Right ventricle myocardium inferior (tissue), 1 donor: ENCODE results near the gene ECPAS. TPM values are rescaled to one million over a fixed set of nuclear protein-coding genes. Genes with fewer than 3 reads are reported as not detected.
"Not testable (repeated sequence)": the region's sequence is repeated elsewhere in the genome, so short reads cannot be mapped to it uniquely, and the experiment has no call there.

ENCODE experiments used
- ATAC-seq: fragments of 200-7000 bp; cut with Tn5 transposase; one replicate; pipeline ENCODE4 v1.9.1; 2020; ENCODE audit warnings: mild to moderate bottlenecking, moderate library complexity
- DNase-seq: peaks from one replicate; pipeline ENCODE4 v3.0.0; 2021; ENCODE audit errors: missing footprints
- intact Hi-C: fragments of 100-400 bp; cut with DNase I; formaldehyde crosslinking; loops from one replicate; pipeline ENCODE4 v1.11.0; 2022
- long read RNA-seq: library from polyadenylated mRNA; unstranded; transcript quantifications from one replicate; pipeline ENCODE4 v2.0.0, GENCODE V29; 2021
- total RNA-seq: library from RNA; stranded (reverse); fragmentation: NEBNext Ultra II Directional; extraction: Animal tissue kit (Norgen Biotek cat#: 25700); gene quantifications from one replicate; pipeline ENCODE4 v1.2.1, GENCODE V29; 2021
- donor health status: DM: no; HTN: yes; CAD: no; lungs with severe emphysema.

The ECPAS gene
- 108 TPM for total RNA-seq
- long read RNA-seq, full-length matches to known transcripts = 5 of 33 reads
- long read RNA-seq, partial matches to known transcripts = 10 of 33 reads
- long read RNA-seq, other reads (novel, unspliced or antisense) = 18 of 33 reads

GRCh38 chr9:111483858-111484571 lies at the start of gene ECPAS:
Gene ECPAS, minus strand, starts transcription at chr9:111484383. Its CDS starts 11,465 bp downstream, at chr9:111472918.
- intact Hi-C loops = no loop called here
- ATAC-seq = peak; percentile 79
- DNase-seq = peak; percentile 88

- no peak for DNase-seq
- ATAC-seq = no peak
- intact Hi-C loops = no loop called here
These were observed 49.1 kb upstream of the ECPAS start for GRCh38 chr9:111533099-111533790.

GRCh38 chr9:111531716-111532115 lies 47.5 kb upstream of the ECPAS start:
- ATAC-seq (no peak), DNase-seq (no peak)
- intact Hi-C loops = no loop called here

GRCh38 chr9:111529787-111530186 lies 45.6 kb upstream of the ECPAS start:
- intact Hi-C loops = no loop called here
- DNase-seq (no peak), ATAC-seq (no peak)

GRCh38 chr9:111527347-111527746 lies 43.2 kb upstream of the ECPAS start:
- ATAC-seq (no peak), DNase-seq (no peak)
- intact Hi-C loops = no loop called here

GRCh38 chr9:111525056-111525977 lies 41.1 kb upstream of the ECPAS start, which contains the start of gene ZNF483:
Gene ZNF483, plus strand, starts transcription at chr9:111525179. Its CDS starts 2,217 bp downstream, at chr9:111527396.
- intact Hi-C loops = loop anchor here (2.0 kb wide), 1 partner anchor 39 kb away; no protein-coding TSS in a partner anchor
- DNase-seq = peak; percentile 84
- peak; percentile 91 for ATAC-seq

- DNase-seq (no peak), ATAC-seq (no peak)
- intact Hi-C loops = loop anchor here (2.0 kb wide), 1 partner anchor 38 kb away; no protein-coding TSS in a partner anchor
These were observed 40.5 kb upstream of the ECPAS start for GRCh38 chr9:111524731-111525055.

- ATAC-seq = no peak
- intact Hi-C loops = no loop called here
- no peak for DNase-seq
These were observed 31.9 kb upstream of the ECPAS start for GRCh38 chr9:111516061-111516465.

GRCh38 chr9:111514967-111515366 lies 30.8 kb upstream of the ECPAS start:
- ATAC-seq = no peak
- intact Hi-C loops = no loop called here
- no peak for DNase-seq

GRCh38 chr9:111511581-111511980 lies 27.4 kb upstream of the ECPAS start:
- ATAC-seq, intact Hi-C loops, DNase-seq: not testable (repeated sequence)

- intact Hi-C loops = no loop called here
- DNase-seq (no peak), ATAC-seq (peak; percentile 74)
These were observed 18.3 kb upstream of the ECPAS start for GRCh38 chr9:111502506-111502905.

- DNase-seq (no peak), ATAC-seq (no peak)
- intact Hi-C loops = no loop called here
These were observed 17.5 kb upstream of the ECPAS start for GRCh38 chr9:111501648-111502047.

- intact Hi-C loops = no loop called here
- ATAC-seq (no peak), DNase-seq (no peak)
These were observed 16.9 kb upstream of the ECPAS start for GRCh38 chr9:111501005-111501562.

- ATAC-seq, intact Hi-C loops, DNase-seq: not testable (repeated sequence)
These were observed 13.0 kb upstream of the ECPAS start for GRCh38 chr9:111497196-111497595.

- ATAC-seq = no peak
- DNase-seq = no peak
- intact Hi-C loops = no loop called here
These were observed 350 bp upstream of the ECPAS start for GRCh38 chr9:111484572-111484894.

GRCh38 chr9:111483439-111483857 lies 735 bp downstream of the ECPAS start:
- intact Hi-C loops = no loop called here
- DNase-seq = peak; percentile 81
- peak; percentile 10 for ATAC-seq

- peak; percentile 89 for DNase-seq
- ATAC-seq = peak; percentile 74
- intact Hi-C loops = no loop called here
These were observed 1.3 kb downstream of the ECPAS start for GRCh38 chr9:111482694-111483438.
